ENCODE data around the gene STKLD1.

DNA sequence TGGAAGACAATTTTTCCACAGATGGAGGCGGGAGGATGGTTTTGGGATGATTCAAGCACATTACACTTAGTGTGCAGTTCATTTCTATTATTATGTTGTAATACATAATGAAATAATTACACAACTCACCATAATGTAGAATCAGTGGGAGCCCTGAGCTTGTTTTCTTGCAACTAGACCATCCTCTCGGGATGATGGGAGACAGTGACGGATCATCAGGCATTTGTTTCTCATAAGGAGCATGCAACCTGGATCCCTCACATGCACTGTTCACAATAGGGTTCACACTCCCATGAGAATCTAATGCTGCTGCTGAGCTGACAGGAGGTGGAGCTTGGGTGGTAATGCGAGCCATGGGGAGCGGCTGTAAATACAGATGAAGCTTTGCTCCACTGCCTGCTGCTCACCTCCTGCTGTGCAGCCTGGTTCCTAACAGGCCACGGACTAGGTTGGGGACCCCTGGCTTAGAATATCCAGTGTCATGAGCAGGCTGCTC, 1.6 kb downstream of the STKLD1 start:
- TF ChIP-seq, protein P1, sequence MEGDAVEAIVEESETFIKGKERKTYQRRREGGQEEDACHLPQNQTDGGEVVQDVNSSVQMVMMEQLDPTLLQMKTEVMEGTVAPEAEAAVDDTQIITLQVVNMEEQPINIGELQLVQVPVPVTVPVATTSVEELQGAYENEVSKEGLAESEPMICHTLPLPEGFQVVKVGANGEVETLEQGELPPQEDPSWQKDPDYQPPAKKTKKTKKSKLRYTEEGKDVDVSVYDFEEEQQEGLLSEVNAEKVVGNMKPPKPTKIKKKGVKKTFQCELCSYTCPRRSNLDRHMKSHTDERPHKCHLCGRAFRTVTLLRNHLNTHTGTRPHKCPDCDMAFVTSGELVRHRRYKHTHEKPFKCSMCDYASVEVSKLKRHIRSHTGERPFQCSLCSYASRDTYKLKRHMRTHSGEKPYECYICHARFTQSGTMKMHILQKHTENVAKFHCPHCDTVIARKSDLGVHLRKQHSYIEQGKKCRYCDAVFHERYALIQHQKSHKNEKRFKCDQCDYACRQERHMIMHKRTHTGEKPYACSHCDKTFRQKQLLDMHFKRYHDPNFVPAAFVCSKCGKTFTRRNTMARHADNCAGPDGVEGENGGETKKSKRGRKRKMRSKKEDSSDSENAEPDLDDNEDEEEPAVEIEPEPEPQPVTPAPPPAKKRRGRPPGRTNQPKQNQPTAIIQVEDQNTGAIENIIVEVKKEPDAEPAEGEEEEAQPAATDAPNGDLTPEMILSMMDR (IDR thresholded peaks at IDR 0.05): no peak
- no peak for TF ChIP-seq POLR2A (IDR thresholded peaks at IDR 0.05)
